Measurements from ENCODE around the gene EPHB3.

The EPHB3 gene

GRCh38 chr3:184543256-184543655 is 18.3 kb upstream of the EPHB3 start:
- no peak for DNase-seq (ENCODE audit: extremely low read depth in 1 of 2, low read depth in 1 of 2)

- DNase-seq (ENCODE audit: extremely low read depth in 1 of 2, low read depth in 1 of 2) = peak; percentile 38 to 41
Measured at GRCh38 chr3:184543843-184544512, 17.6 kb upstream of the EPHB3 start.

GRCh38 chr3:184544513-184544861 is 17.1 kb upstream of the EPHB3 start:
- DNase-seq (ENCODE audit: extremely low read depth in 1 of 2, low read depth in 1 of 2) = no peak

GRCh38 chr3:184545769-184546168 is 15.8 kb upstream of the EPHB3 start:
- DNase-seq (ENCODE audit: extremely low read depth in 1 of 2, low read depth in 1 of 2) = no peak

GRCh38 chr3:184546252-184546651 is 15.3 kb upstream of the EPHB3 start:
- no peak for DNase-seq (ENCODE audit: extremely low read depth in 1 of 2, low read depth in 1 of 2)

- DNase-seq (ENCODE audit: extremely low read depth in 1 of 2, low read depth in 1 of 2) = no peak
Measured at GRCh38 chr3:184549796-184550577, 11.6 kb upstream of the EPHB3 start.

GRCh38 chr3:184551103-184551502 is 10.5 kb upstream of the EPHB3 start:
- DNase-seq (ENCODE audit: extremely low read depth in 1 of 2, low read depth in 1 of 2) = no peak

- no peak for DNase-seq (ENCODE audit: extremely low read depth in 1 of 2, low read depth in 1 of 2)
Measured at GRCh38 chr3:184551614-184552256, 9.8 kb upstream of the EPHB3 start.

- no peak for DNase-seq (ENCODE audit: extremely low read depth in 1 of 2, low read depth in 1 of 2)
Measured at GRCh38 chr3:184552296-184552695, 9.3 kb upstream of the EPHB3 start.

- no peak for DNase-seq (ENCODE audit: extremely low read depth in 1 of 2, low read depth in 1 of 2)
Measured at GRCh38 chr3:184552863-184553262, 8.7 kb upstream of the EPHB3 start.

- no peak for DNase-seq (ENCODE audit: extremely low read depth in 1 of 2, low read depth in 1 of 2)
Measured at GRCh38 chr3:184553385-184553784, 8.2 kb upstream of the EPHB3 start.

GRCh38 chr3:184554461-184554860 is 7.1 kb upstream of the EPHB3 start:
- DNase-seq (ENCODE audit: extremely low read depth in 1 of 2, low read depth in 1 of 2) = no peak

GRCh38 chr3:184556582-184557347 is 4.8 kb upstream of the EPHB3 start:
- DNase-seq (ENCODE audit: extremely low read depth in 1 of 2, low read depth in 1 of 2) = no peak

- no peak for DNase-seq (ENCODE audit: extremely low read depth in 1 of 2, low read depth in 1 of 2)
Measured at GRCh38 chr3:184557348-184557950, 4.1 kb upstream of the EPHB3 start.

- no peak for DNase-seq (ENCODE audit: extremely low read depth in 1 of 2, low read depth in 1 of 2)
Measured at GRCh38 chr3:184558726-184559125, 2.9 kb upstream of the EPHB3 start.

GRCh38 chr3:184559336-184559735 is 2.2 kb upstream of the EPHB3 start:
- DNase-seq (ENCODE audit: extremely low read depth in 1 of 2, low read depth in 1 of 2) = no peak

GRCh38 chr3:184560531-184560930 is 1.1 kb upstream of the EPHB3 start:
- no peak for DNase-seq (ENCODE audit: extremely low read depth in 1 of 2, low read depth in 1 of 2)

GRCh38 chr3:184561913-184562877 is 610 bp downstream of the EPHB3 start:
- DNase-seq (ENCODE audit: extremely low read depth in 1 of 2, low read depth in 1 of 2) = no peak

- DNase-seq (ENCODE audit: extremely low read depth in 1 of 2, low read depth in 1 of 2) = no peak
Measured at GRCh38 chr3:184562878-184563560, 1.4 kb downstream of the EPHB3 start.

Measured in activated CD8-positive, alpha-beta memory T cell treated with anti-CD3 and anti-CD28 coated beads for 1 hour (primary cell).